VCaP (cell line): ENCODE results near the gene SMC4.

ENCODE experiments used
- H3K27ac ChIP-seq: fragments of 450-650 bp; 2 replicates; pipeline ENCODE4 v1.5.1; 2017
- CTCF ChIP-seq: fragments of 450-650 bp; conservative IDR thresholded peaks from 2 replicates; pipeline ENCODE4 v1.5.1; 2017; ENCODE audit warnings: mild to moderate bottlenecking, moderate library complexity

SMC4 gene

GRCh38 chr3:160403796-160404470, 4.5 kb downstream of the SMC4 start:
- TF ChIP-seq CTCF = no peak
- peak overlapping the region; percentile 96 for H3K27ac ChIP-seq

GRCh38 chr3:160409812-160410610, 10.6 kb downstream of the SMC4 start:
- H3K27ac ChIP-seq = peak overlapping the region; percentile 38
- TF ChIP-seq CTCF = no peak

- H3K27ac ChIP-seq = no peak overlapping the region
- no peak for TF ChIP-seq CTCF
Observed at GRCh38 chr3:160412477-160412876, 13.0 kb downstream of the SMC4 start.

- TF ChIP-seq CTCF = peak; percentile 90
- no peak overlapping the region for H3K27ac ChIP-seq
Observed at GRCh38 chr3:160413613-160414248, 14.3 kb downstream of the SMC4 start.

- TF ChIP-seq CTCF = no peak
- no peak overlapping the region for H3K27ac ChIP-seq
Observed at GRCh38 chr3:160417311-160417710, 17.9 kb downstream of the SMC4 start.

- no peak overlapping the region for H3K27ac ChIP-seq
- TF ChIP-seq CTCF = no peak
Observed at GRCh38 chr3:160427832-160428424, 28.5 kb downstream of the SMC4 start.

- TF ChIP-seq CTCF = no peak
- H3K27ac ChIP-seq = no peak overlapping the region
Observed at GRCh38 chr3:160434071-160434470, 34.6 kb downstream of the SMC4 start.
